ENCODE measurements around the gene C1QL2.

Gene C1QL2

DNA sequence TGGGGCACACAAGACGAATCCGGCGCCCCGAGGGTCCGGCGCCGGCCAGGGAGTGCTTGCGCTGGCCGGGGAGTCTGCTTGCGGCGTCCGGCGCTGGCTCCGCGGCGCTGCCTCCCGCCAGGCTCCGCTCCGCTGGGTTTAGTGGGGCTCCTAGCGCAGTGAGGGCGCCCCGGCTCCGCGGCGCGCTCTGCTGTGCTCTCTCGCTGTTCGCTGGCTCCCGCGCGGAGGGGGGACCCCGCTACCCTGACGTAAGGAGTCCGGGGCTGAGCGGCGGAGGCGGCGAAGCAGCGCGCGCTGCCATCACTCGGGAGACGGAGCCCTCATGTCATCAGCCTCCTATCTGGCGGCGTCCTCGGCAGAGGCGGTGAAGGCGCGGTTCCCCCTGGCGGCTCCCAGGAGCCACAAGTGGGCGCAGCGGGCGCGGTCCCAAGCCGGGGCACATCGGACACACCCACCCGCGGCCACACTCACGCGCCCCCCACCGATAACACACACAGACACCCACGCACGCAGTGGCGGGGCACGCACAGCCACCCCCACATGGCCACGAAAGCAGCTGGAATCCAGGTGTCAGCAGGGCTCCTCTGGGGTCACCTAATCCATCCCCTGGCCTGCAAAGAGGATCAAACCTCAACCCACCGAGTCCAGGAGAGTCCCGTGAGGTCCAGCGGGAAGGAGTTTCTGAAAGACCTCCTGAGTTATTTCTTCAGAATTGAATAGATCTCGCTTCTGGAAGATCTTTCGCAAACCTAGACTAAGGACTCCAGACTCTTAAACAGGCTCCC, at the start of gene C1QL2:
Gene C1QL2, minus strand, starts transcription at position 189 of the 785 bp plus-strand sequence. CDS start 482 bp downstream, outside the sequence.
- DNase-seq: no peak

- DNase-seq: no peak
Measured at GRCh38 chr2:119207447-119207846, 48.9 kb upstream of the C1QL2 start.

- DNase-seq: no peak
Measured at GRCh38 chr2:119206201-119206600, 47.6 kb upstream of the C1QL2 start.

GRCh38 chr2:119205001-119205706, 46.6 kb upstream of the C1QL2 start:
- DNase-seq: no peak

GRCh38 chr2:119204525-119204924, 46.0 kb upstream of the C1QL2 start:
- DNase-seq: no peak

DNA sequence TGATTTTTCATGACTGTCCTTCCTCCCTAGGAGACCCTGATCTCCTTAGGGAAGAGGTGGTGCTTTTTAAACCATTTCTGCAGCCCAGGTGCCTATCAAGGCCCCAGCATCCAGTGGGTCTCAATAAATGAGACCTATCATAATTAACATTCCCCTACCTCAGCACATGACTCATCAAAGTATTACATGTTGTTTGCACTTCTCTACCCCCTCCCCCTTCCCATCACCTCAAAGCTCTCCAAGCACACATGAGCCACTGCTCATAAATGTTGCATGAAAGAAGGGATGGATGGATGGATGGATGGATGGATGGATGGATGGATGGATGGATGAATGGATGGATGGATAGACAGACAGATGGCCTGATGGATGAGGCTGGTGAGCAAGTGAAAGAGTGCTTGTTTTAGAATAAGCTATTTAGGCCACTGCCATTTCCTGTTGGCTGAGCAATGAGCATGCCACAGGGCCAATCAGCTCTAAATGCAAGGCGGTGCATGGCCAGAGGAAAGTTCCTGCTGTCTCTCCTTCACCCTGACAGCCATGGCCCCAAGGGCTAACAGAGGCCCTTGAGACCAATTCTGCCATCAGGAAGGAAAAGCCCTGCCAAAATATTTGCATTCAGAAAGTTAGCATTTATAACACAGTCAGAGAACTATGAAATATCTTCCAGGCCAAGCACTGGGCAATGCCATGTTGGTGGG, 44.2 kb upstream of the C1QL2 start:
- no peak for DNase-seq

DNA sequence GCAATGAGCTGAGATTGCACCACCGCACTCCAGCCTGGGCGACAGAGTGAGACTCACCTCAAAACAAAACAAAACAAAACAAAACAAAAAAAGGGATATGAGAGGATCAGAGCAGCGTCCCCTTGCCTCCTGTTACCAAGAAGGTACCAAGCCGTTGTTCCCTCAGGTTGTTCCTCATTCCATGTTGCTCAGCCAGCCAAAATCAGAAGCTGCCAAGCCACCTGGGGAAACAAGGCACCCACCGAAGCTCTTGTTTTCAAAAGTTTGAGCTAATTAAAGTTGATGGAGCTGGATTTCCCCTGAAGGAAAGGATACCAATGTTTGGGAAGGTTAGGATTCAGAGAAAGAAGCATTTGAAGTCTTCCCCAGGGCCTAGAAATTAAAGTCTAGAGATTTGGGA, 43.3 kb upstream of the C1QL2 start:
- no peak for DNase-seq

GRCh38 chr2:119198240-119198840, 39.8 kb upstream of the C1QL2 start:
- no peak for DNase-seq

DNA sequence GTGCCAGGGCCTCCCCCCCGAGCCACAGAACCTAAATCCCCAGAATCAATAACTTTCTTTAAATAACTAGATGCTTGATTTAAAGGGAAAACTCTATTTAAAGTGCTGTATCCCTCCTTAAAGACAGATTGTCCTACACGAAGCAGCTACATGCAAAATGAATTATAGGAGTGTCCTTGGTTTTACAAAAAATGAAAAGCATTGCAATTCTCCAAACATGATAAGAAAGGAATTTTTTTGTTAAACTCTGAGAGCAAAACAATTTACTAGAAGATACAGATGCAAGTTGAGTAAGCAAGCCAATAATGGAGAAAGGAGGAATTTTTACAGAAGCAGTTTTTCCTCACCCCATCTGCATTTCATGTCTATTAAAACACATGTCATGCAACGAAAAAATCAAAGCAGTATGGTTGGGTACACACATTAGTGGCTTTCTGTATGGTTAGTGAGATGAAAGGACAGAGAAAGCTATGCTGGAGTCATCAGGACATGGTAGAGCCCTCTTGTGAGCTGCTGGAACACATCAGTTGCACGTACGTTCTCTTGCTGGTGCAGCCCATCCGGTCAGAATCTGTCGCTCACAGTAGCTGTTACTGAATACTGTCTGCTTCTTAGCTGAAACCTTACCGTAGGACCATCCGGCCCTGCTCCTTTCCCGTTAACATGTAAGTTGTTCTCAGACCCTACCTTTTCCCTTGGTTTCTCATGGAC, 39.1 kb upstream of the C1QL2 start:
- no peak for DNase-seq

DNA sequence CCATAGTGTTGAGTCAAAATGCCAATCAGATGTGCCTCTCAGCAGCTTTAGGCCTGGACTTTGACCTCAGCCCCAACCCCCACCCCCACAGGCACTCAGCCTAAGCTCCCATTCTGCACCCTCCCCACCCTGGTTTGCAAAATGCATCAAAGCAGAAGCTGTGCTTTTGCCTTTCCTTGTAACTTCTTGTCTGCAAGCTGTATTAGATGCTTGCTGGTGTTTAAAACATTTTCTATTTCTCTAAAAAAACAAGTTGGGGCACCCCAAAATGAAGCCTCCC, 38.5 kb upstream of the C1QL2 start:
- no peak for DNase-seq

DNA sequence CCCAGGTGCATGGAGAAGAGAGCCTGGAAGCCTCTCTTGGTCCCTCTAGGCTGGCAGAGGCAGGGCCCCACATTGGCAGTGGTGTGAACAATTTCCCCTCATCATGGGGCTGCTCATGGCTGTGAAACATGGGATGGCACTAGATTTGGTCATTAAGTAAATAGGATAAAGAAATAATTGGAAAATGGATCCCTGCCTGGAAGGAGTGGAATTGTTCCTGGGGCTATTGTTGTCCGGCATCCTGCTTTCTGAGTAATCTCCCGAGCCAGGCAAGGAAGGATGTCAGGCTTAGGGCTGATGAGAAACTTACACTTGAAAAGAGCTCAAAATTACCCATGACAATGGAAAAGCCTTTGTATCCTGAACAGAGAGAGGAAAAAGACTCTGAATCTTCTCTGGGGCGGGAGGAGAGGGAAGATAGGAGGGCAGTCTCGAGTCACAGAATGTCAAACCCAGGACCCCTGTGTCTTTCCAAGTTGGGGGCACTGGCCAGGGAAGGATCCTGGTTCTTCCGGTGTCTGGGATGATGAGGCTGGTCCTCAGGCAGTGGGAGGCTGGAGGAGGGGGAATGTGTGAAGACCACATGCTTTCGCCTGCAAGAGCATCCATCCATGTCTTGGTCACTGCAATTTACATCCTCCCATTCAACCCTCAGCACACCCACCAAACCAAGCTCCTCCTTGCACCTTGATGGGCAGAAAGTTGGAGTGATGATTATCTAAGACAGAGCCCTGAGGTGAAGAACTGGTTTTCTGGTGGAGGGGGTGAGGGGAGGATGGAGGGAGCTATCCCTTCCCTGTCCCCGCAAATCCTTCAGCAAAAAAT, 38.0 kb upstream of the C1QL2 start:
- DNase-seq: no peak

DNA sequence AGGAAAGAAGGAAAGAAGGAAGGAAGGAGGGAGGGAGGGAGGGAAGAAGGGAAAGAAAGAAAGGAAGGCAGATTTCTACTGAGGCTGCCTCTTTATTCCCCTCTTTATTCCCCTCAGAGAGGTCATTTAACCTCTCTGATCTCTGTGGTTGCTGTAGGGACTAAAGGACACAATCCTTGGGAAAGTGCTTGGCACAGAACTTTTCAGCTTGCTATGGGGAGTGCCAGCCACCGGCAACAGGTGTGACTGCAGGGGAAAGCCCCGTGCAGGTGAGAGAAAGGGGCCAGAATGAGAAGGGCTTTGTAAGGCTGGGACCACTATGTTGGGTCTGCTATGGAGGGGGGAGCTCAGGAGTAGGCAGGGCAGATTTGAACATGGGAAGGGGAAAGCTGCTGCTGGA, 37.3 kb upstream of the C1QL2 start:
- DNase-seq: no peak

GRCh38 chr2:119195001-119195400, 36.5 kb upstream of the C1QL2 start:
- no peak for DNase-seq

- DNase-seq: no peak
Measured at GRCh38 chr2:119192893-119193292, 34.3 kb upstream of the C1QL2 start.

DNA sequence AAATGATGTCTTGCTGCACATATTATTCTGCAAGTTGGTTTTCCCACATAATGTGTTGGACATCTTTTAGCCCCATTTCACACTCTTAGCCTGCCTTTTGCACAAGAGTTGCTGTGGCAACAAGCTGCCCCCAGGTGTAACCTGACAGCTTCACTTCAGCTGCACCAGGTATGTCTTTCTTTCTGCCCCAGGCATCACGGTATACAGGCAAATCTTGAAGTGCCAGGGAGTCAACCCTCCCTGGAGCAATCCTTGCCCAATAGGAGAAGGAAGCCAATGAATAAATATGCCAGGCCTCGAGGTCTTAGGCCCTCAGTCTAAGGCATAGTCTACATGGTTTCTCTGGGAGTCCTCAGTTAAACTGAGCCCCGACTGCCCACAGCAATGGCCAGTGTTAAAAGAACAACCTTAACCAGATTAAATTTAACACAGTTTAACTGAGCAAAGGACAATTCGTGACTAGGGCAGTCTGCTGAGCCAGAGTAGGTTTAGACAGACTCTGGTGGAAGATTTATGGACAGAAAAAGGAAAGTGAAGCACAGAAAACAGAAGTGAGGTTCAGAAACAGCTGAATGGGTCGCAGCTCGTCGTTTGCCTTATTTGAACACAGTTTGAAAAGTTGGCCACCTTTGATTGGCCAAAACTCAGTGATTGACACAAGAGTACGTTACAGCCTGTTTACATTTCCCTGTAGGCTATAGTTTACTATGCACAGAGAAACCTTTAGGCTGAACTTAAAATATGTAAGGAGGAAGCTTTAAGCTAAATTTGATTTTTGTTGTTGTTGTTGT, 32.0 kb upstream of the C1QL2 start:
- DNase-seq: no peak

GRCh38 chr2:119184512-119184911, 26.0 kb upstream of the C1QL2 start:
- no peak for DNase-seq

- DNase-seq: no peak
Measured at GRCh38 chr2:119181791-119182445, 23.4 kb upstream of the C1QL2 start.

DNA sequence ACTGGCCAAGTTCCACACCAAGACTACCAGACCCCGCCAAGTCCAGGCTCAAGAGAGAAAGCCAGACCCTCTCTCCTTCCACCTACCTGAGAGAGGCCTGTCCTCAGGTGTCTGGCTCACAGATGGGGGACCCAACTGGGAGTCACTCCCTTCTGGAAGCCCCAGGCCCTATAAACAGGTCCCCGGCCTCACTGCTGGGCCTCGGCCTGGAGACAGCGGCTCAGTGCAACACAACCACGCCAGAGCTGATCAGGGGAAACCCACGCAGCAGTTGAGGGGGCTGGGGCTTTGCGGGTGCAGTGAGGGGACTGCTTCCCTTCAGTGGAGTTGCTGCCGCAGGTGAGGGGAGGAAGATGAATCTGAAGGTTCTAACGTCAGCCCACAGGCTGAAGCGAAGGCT, 22.8 kb upstream of the C1QL2 start:
- DNase-seq: no peak

DNA sequence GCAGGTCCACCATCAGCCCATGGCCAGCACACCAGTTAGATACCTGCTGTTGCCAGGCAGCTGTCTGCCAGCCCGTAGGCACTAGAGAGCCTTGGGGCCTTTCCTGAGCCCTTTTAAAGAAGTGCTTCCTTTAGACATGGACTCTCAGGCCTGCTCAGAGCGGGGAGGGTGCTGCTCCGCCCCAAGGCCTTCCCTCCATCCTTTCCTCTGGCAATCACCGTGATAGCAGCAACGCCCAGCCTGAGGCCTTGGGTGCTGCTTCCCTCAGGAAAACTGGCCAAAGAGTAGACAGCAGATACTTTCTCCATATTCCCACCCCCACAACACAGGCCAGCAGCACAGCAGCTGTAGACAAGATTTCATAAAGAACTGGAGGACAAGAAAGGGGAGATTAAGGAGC, 22.3 kb upstream of the C1QL2 start:
- DNase-seq: no peak

GRCh38 chr2:119179991-119180390, 21.4 kb upstream of the C1QL2 start:
- DNase-seq: no peak

DNA sequence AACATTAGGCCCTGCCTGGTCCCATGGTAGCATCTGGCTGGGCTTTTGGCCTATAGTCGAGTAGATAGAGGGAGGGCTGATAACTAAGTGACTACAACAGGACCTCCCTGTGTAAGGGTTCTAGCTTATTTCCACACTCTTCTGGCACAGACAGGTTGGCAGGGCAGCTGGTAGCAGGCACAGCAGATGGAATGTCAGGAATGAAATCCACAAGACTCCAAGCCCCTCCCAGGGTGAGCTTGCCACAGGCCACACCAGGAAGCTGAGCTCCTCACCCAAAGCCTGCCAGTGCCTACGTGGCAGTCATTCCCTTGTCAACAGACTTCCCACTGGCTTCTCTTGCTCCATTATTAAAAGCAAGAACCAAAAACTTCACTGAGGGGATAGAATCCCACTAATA, 20.7 kb upstream of the C1QL2 start:
- no peak for DNase-seq

Measured in Kasumi-1 (cell line).